Activated CD8-positive, alpha-beta memory T cell treated with anti-CD3 and anti-CD28 coated beads, Interleukin-2, amount 50 U/mL, for 1 hour (primary cell): ENCODE results near the gene CELA1.
"Not testable (repeated sequence)": the region's sequence is repeated elsewhere in the genome, so short reads cannot be mapped to it uniquely, and the experiment has no call there.

Experiments used
- DNase-seq: peaks from one replicate; pipeline ENCODE4 v3.0.0-alpha.2; 2020; ENCODE audit errors: extremely low read depth

The CELA1 gene

DNA sequence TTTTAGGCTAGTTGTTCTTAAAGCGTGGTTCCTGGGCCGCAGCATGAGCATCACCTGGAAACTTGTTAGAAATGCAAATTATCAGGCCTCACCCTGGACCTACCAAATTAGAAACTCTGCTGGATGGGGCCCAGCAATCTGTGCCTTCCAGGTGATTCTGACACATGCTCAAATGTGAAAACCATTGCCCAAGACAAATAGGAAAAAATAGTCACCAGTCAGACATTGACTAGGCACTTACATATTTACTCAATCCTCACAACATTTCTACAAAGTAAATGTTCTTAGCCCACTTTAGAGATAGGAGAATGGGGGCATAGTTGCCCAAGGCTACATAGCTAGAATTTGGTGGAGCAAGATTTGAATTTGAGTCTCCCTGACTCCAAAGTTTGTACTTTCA, 3.3 kb downstream of the CELA1 start:
- no peak for DNase-seq

DNA sequence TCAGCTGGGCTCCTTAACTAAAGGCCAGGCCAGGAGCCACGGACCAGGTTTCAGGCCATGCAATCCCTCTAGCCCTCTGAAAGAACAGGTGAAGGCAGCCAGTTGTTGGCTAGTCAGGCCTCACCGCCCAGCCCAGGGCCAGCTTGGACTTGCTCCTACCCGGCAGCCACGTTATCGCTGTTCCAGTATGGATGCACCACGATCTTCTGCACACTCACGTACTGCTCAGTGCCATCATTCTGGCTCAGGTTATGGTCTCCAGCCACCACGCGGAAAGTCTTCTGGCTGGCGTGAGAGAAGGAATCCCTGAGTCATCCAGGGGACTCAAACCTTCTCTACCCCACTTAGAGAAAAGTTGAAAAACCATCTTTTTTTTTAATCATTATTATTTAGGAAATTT, 4.1 kb downstream of the CELA1 start:
- no peak for DNase-seq

- DNase-seq: peak; percentile 33
Measured at GRCh38 chr12:51341251-51342007, 5.0 kb downstream of the CELA1 start.

GRCh38 chr12:51339750-51340149, 6.7 kb downstream of the CELA1 start:
- DNase-seq: no peak

DNA sequence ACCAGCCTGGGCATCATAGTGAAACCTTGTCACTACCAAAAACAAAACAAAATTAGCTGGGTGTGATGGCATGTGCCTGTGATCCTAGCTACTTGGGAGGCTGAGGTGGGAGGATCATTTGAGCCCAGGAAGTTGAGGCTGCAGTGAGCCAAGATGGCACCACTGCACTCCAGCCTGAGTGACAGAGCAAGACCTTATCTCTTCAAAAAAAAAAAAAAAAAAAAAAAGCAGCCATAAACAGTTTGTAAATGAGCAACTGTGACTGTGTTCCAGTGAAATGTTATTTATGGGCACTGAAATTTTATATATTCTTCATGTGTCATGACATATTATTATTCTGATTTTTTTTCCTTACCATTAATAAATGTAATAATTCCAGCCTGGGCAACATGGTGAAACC, 9.1 kb downstream of the CELA1 start:
- DNase-seq: not testable (repeated sequence)

DNA sequence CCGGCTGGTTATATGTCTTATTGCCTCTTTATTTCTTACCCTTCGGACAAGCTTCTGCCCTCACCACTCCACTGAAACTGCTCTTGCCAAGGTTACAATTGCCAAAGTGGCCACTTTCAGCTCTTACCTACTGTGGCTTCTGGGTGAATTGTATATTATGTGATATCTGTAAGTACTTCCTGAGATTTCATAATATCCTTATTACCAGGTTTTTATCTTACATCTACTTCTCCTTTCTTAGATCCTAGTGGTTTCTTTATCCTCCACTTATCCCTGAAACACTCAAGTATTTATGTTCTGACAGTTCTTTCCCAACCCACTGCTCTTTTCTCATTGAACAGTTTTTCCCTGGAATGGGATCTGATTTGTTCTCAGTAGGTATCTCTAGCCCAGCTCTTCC, 10.5 kb downstream of the CELA1 start:
- DNase-seq: no peak

GRCh38 chr12:51334764-51335163, 11.7 kb downstream of the CELA1 start:
- DNase-seq: no peak

DNA sequence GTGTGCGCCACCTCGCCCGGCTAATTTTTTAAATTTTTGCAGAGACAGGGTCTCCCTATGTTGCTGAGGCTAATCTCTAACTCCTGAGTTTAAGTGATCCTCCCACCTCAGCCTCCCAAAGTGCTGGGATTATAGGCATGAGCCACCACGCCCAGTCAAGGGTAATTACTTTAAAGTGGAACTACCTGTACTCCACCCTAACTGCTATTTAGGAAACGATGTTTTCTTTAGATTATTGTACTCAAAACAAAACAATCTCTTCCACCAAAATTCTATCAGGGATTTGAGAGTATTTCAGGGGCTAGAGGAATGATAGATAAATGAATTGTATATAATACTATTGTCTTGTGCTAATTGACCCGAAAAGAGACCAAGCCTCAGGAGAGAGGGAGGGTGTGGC, 12.9 kb downstream of the CELA1 start:
- no peak for DNase-seq

DNA sequence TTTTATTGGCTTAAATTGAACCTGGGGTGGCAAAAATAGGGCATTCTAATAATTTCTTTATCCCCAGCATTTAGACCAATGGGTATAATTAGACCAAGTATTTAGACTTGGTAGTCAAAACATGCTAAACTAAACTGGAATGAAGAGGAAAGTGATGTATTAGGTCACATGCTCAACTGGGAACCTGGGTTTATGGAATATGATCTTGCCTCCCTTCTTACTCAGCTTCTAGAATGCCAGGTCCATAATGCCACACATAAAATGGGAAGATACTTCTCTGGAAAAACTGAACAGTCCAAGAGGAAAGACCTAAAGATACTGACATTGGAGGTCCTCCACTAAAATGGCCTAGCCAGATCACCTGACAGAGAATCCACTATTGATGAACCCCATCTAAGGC, 16.3 kb downstream of the CELA1 start:
- DNase-seq: no peak

GRCh38 chr12:51329742-51330141, 16.7 kb downstream of the CELA1 start:
- no peak for DNase-seq

DNA sequence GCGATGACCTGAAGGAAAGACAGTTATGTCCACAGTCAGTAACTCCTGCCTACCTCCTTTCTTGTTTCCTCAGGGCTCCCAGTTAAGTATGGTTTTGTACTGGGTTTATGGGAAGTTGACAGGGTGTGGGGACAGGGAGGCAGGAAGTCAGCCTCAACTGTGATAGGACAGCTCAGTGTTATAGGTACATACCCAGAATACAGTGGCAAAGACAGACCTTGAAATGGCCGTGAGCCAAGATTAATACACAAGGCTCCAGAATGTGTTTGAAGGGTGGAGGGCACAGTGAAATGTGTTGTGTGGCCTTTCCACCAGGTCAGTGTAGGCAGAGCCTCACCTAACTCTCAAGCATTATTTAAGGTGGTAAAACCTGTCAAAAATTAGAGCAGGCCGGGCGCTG, 17.9 kb downstream of the CELA1 start:
- DNase-seq: no peak

GRCh38 chr12:51326698-51327439, 19.6 kb downstream of the CELA1 start:
- no peak for DNase-seq

DNA sequence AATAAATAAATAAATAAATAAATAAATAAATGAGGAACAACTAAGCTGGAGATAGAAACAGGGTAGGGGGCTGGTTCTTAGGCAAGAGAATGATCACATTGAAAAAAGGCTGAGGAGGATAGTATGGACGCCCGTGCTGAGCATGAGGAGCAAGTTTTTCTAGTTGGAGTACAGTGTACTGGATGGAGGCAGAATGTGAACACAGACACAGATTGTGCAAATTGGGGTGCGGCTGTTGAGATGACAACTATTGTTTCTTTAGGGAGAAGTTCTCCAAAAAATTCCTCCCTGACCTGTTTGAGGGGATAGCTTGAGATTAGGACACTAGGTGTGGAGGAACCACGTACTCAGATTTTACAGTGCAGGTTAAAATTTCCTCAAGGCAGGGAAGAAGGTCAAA, 21.5 kb downstream of the CELA1 start:
- DNase-seq: no peak

- DNase-seq: peak; percentile 20
Measured at GRCh38 chr12:51323966-51324895, 22.2 kb downstream of the CELA1 start, which contains the start of gene BIN2. BIN2 (minus strand) TSS chr12:51324174; CDS start chr12:51324102, 72 bp downstream.

- DNase-seq: peak; percentile 51
Measured at GRCh38 chr12:51323317-51323960, 23.0 kb downstream of the CELA1 start.

GRCh38 chr12:51322452-51322851, 24.0 kb downstream of the CELA1 start:
- no peak for DNase-seq

DNA sequence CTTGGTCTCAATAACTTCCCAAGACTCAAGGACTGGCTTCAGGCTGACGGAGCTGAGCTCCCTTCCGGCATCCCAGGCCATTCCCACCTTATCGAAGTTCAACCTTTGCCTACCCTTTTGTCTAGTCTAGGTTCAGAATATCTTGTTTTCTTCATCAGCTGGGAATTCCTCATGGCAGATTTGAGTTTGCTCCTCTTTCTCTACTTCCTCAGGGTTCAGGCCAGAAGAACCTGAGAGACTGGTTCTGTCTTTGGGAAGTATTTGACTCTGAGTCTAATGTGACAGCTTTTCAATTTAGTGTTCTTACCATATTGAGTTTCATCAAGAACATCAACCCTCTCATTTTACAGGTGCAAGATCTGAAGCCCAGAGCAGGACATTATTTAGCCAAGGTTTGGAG, 24.6 kb downstream of the CELA1 start:
- no peak for DNase-seq

GRCh38 chr12:51320695-51321320, 25.7 kb downstream of the CELA1 start:
- DNase-seq: no peak

DNA sequence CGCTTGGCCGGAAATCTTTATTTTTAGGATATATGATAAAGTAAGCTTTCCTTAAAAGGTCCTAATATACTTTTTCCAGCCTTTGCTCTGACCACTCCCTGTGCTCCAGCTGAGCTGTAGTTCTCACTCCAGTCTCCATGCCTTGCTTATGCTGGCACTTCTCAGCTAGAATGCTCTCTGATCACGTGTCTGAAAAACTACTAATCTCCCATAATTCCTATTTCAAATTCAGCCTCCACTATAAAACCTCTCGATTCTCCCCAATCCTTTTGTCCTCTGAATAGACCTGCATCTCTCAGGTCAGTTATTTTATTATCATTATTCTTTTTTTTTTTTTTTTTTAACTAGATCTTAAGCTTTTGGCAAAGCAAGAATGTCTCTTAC, 26.2 kb downstream of the CELA1 start:
- DNase-seq: no peak

GRCh38 chr12:51318846-51319599, 27.5 kb downstream of the CELA1 start:
- DNase-seq: peak; percentile 16
